Fibroblast of the conjunctiva (primary cell): ENCODE results near the gene FBXL12.
"Not testable (repeated sequence)": the region's sequence is repeated elsewhere in the genome, so short reads cannot be mapped to it uniquely, and the experiment has no call there.

Experiments
- DNase-seq: peaks from one replicate; pipeline ENCODE4 v3.0.0-alpha.2; 2010; ENCODE audit warnings: low read depth

The FBXL12 gene

DNA sequence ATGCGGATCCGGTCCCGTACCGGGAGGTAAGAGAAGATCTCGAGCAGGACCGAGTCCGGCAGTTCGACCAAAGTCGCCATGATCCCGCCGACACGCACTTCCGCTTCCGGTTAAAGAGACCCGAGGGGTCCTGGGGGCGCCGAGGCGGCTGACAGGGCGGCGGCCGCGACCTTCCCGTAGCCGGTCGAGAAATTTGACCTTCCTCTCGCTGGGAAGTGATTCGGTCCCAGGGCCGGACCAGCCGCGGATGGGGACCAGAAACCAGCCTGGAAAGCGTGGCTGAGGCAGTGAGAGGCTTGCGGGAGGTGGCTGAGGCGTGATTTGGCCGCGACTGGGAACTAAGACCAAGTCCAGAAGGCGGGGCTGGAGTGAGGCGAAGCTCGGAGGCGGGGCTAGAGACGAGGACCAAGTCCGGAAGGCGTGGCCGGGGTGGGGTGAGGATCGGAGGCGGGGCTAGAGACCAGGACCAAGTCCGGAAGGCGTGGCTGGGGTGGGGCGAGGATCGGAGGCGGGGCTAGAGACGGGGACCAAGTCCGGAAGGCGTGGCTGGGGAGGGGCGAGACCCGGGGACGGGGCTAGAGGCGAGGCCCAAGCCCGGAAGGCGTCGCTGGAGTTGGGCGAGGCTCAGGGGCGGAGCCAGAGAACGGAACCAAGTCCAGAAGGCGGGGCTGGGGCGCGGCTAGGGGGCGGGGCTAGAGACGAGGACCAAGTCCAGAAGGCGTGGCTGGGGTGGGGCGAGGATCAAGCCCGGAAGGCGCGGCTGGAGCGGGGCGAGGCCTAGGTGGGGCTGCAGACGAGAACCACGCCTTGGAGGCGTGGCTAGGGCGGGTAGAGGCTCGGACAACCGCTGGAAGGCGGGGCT is at the start of gene FBXL12:
TSS of gene FBXL12 (minus strand) at position 346 of the 862 bp plus-strand sequence. CDS start at position 80, 266 bp downstream.
- peak; percentile 100 for DNase-seq

- DNase-seq, result no peak
These were observed 47.0 kb upstream of the FBXL12 start for GRCh38 chr19:9865732-9866501.

DNA sequence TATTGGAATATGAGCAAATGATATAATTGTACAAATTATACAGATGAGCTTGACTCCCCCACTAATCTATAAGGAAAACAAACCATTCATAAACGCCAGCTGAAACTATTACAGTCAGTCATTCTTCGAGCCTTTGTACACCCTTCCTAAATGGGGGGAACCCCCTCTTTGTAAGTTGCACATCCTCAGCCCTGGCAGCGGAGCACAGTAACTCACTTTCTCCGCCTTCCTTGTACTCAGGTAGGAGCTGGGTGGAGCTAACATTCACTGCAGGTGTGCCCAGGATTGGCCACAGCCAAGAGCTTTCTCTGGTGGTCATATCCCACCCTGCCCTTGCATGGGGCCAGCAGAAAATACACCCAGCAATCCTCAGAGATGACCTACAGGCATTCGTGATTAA is 44.9 kb upstream of the FBXL12 start:
- DNase-seq, result no peak

DNA sequence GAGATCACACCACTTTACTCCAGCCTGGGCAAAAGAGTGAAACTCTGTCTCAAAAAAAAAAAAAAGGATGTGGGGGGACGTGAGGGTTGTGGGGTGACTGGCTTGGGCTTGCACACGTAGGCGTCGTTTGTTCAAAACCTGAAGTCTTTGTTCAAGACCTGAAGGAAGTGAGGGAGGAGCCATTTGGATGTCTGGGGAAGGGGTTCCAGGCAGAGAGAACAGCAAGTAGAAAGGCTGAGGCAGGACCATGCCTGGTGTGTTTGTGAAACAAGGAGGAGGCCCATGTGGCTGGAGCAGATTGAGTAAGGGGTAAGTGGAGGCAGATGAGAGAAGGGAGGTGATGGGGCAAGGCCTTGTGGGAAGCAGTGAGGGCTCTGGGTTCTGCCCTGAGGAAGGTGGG is 44.1 kb upstream of the FBXL12 start:
- no peak for DNase-seq

- DNase-seq, result no peak
These were observed 42.6 kb upstream of the FBXL12 start for GRCh38 chr19:9861503-9861902.

DNA sequence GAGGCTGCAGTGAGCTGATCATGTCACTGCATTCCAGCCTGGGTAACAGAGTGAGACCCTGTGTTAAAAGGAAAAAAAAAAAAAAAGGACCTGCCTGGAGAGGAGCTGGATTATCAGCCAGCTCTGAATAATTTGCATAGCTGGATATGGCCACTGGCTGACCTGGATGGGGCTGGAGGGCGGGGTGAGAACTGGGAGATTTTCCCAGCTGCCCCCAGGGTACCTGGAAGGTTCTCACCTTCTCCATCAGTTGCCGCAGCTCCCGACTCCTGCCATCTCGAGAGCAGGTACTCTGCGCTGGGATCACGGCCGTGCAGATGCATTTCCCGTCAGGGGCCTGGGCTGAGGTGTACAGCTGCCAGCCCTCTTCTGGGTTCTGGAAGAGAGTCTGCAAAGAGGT is 41.5 kb upstream of the FBXL12 start:
- DNase-seq, result no peak

GRCh38 chr19:9858766-9859165 is 39.9 kb upstream of the FBXL12 start:
- DNase-seq, result no peak

GRCh38 chr19:9857920-9858746 is 39.3 kb upstream of the FBXL12 start:
- no peak for DNase-seq

- DNase-seq, result no peak
These were observed 38.3 kb upstream of the FBXL12 start for GRCh38 chr19:9857076-9857721.

GRCh38 chr19:9856609-9857008 is 37.7 kb upstream of the FBXL12 start:
- DNase-seq, result no peak

GRCh38 chr19:9854282-9854846 is 35.5 kb upstream of the FBXL12 start:
- no peak for DNase-seq

GRCh38 chr19:9850235-9850959 is 31.5 kb upstream of the FBXL12 start:
- DNase-seq, result no peak

- no peak for DNase-seq
These were observed 30.9 kb upstream of the FBXL12 start for GRCh38 chr19:9849791-9850190.

DNA sequence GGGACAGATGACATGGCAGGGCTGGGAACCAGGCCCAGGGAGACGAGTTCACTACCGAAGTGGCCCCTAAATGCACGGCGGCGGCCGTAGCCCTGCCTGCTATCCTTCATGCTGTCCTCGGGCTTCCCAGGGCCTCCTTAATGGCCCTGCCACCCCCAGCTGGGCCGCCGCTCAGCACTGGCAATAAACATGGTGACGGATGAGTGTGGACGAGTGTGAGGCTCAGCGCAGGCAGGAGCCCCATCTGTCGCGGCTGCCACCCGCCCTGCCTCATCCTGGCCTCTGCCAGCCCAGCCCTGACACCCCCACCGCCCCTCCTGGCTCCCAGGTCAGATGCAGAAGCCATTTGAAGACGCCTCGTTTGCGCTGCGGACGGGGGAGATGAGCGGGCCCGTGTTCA is 29.9 kb upstream of the FBXL12 start:
- DNase-seq, result no peak

- DNase-seq, result no peak
These were observed 29.2 kb upstream of the FBXL12 start for GRCh38 chr19:9848060-9848459.

DNA sequence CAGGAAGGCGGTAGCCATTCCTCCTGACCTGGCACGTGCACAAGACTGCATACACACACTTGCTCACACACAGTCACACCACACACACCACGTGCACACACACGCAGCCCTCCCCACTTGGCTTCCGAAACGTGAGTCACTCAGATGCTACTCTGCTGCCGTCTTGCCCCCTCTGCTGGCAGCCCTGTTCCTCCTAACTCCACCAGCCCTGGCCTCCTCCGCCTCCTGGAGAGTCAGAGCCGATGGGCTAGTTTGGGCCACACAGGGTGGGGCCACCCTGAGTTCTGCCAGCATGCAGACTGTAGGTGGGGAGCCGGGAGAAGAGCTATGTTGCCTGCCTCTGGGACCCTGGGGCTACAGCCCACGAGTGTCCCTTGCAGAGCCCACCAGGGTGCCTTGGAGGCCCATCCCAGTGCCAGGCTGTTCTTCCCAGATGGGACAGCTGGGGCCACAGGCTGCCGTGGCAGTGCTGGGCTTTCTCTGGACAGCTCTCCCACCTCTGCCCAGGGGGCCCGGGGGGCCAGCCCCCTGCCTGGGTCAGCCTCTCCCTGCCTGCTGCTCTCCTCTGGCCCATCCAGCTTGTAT is 28.3 kb upstream of the FBXL12 start:
- DNase-seq, result peak; percentile 89

DNA sequence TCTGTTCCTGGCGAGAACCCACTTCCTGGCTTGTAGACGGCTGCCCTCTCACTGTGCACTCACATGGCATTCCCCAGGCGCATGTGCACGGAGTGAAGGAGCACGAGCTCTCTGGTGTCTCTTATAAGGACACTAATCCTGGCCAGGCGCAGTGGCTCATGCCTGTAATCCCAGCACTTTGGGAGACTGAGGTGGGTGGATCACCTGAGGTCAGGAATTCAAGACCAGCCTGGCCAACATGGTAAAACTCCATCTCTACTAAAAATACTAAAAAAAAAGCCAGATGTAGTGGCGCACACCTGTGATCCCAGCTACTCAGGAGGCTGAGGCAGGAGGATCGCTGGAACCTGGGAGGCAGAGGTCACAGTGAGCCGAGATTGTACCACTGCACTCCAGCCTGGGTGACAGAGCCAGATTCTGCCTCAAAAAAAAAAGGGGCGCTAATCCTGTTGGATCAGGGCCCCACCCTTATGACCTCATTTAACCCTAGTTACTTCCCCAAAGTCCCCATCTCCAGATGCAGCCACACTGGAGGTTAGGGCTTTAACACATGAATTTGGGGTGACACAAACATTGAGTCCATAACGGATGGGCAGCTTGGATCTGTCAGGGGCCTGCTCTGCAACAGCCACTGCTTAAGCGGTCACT is 24.9 kb upstream of the FBXL12 start:
- not testable (repeated sequence) for DNase-seq

GRCh38 chr19:9842834-9843625 is 24.2 kb upstream of the FBXL12 start:
- DNase-seq, result no peak

DNA sequence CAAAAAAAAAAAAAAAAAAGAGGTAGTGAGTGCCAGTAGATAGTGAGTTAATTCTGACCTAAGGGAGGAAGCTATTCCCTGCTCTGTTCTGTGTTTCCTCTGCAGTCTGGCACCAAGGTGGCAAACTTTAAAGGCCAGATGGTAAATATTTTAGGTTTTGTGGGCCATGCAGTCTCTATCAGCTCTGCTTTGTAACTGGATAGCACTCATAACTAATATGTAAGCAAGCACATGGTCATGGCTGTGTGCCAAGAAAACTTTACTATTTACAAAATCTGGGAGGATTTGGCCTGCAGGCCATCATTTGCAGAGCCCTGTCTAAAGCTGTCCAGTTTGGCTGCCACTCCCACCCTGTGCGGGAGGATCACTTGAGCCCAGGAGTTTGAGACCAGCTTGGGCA is 20.5 kb upstream of the FBXL12 start:
- DNase-seq, result peak; percentile 12
